Measurements from ENCODE around the gene IQCE.
"Not testable (repeated sequence)": the region's sequence is repeated elsewhere in the genome, so short reads cannot be mapped to it uniquely, and the experiment has no call there.

IQCE gene

DNA sequence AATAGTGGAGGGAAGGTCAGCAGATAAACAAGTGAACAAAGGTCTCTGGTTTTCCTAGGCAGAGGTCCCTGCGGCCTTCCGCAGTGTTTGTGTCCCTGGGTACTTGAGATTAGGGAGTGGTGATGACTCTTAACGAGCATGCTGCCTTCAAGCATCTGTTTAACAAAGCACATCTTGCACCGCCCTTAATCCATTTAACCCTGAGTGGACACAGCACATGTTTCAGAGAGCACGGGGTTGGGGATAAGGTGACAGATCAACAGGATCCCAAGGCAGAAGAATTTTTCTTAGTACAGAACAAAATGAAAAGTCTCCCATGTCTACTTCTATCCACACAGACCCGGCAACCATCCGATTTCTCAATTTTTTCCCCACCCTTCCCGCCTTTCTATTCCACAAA, 25.2 kb upstream of the IQCE start:
- not testable (repeated sequence) for DNase-seq

DNA sequence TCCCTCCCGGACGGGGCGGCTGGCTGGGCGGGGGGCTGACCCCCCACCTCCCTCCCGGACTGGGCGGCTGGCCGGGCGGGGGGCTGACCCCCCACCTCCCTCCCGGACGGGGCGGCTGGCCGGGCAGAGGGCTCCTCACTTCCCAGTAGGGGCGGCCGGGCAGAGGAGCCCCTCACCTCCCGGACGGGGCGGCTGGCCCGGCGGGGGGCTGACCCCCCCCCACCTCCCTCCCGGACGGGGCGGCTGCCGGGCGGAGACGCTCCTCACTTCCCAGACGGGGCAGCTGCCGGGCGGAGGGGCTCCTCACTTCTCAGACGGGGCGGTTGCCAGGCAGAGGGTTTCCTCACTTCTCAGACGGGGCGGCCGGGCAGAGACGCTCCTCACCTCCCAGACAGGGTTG, 24.6 kb upstream of the IQCE start:
- not testable (repeated sequence) for DNase-seq

DNA sequence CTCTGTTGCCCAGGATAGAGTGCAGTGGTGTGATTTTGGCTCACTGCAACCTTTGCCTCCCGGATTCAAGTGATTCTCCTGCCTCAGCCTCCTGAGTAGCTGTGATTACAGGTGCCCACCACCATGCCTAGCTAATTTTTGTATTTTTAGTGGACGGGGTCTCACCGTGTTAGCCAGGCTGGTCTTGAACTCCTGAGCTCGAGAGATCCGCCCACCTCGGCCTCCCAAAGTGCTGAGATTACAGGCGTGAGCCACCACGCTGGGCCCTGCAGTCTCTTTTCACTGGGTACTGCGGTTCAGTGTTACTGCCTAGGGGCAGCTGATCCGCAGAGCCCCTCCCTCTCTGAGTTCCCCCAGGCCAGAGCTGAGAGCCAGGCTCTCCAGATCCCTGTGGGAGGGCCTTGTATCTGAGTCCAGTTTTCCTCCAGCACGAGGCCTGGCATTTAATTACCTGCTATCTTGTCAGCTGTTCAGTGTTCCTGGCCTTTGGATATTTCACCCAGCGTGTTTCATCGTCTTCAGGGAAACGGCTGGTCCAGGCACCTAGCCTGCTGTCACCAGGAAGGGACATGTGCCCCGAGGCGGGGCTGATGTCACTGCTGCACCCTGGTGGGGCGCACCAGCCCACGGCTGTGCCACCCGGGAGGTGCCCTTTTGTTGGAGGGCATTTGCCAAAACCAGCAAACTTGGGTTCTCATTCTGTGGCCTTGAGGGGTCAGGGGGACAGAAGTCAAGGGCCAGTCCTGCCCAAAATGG, 22.7 kb upstream of the IQCE start:
- not testable (repeated sequence) for DNase-seq

DNA sequence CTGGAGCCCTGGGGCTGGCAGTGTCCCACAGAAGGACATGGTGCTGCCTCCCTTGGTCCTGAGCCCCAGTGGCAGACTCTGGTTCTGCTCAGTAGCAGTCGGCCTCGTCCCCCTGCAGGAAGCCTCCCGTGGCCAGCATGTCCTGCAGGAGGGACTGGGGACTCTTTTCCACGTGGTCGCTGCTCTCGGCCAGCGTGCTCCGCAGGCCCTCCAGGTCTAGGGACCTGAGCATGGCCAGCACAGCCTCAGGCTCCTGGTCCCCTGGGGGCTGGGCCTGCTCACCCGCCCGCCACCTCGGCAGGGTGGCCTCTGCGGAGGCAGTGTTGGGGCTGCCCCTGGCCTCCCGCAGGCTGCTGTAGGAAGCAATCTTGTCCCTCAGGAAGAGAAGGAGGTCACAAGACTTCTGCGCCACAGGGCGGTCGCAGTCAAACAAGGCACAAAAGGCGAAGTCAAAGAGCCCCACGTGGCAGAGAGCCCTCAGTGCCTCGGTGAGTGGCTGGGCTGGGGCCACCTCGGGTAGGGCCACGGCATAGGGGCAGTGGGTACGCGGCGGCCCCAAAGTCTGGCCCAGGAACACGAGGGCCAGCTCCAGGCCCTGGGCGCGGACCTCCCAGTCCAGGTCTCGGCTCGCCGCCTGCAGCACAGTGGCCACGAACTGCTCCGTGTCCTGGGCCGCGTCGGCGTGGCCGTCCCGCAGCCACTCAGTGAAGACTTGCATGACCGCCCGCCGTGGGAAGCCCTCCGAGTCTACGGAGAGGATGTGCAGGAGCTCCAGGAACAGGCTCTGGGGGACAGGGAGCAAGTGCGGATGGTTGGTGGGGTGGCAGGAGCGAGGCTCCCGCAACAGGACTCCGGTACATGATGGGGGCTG, 20.6 kb upstream of the IQCE start:
- peak in 1 of 4 experiments; percentile 41 for DNase-seq

DNA sequence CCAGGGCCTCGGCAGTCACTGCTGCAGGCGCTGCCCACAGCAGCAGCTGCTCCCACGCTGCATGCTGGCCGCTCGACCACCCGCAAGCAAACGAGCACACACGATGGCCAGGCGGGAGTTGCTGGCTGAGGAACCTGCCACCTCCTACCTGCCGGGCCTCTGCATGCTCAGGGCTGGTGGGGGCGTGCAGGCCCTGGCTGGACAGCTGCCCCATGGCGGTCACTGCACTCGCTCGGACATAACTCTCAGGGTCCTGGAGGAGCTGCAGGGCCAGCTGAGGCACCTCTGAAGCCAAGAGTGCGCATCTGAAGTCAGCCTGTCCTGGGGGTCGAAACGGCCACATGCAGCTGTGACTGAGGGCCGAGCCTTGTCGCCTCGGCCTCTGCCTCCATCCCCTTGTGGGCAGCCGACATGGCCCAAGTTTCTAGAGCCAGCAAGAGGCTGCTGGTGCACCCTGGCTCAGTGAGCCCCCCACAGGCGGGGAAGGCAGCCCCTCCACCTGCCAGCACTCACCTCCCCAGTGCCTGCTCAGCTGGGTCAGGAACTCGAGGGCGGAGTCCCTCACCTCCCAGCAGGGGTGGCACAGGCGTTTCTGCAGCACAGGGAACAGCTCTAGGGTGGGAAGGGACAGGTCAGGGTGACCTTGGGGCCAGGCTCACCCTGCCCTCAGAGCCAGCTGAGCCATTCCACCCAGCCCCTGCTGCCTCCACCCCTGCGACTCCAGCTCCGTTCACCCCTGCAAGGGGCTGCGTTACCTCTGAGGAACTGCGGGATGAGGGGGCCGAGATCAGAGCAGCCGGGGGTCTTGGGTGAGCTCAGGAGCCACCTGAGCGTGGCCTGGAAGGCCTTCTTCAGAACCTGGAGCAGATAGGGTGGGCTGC, 19.5 kb upstream of the IQCE start:
- DNase-seq = no peak

DNA sequence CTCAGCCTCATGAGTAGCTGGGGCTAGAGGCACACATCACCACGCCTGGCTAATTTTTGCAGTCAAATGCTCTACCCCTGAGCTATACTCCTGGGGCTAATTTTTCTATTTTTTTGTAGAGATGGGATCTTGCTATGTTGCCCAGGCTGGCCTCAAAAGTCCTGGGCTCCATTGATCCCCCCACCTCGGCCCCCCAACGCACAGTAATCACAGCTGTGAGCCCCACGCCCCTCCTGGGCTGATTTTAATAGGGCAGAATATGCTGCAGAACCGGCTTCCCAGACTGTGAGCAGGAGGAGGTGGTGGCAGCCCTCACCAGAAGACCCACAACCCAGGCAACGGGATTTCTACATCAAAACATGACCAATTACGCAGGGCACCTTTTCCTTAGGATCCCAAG, 18.6 kb upstream of the IQCE start:
- no peak for DNase-seq

DNA sequence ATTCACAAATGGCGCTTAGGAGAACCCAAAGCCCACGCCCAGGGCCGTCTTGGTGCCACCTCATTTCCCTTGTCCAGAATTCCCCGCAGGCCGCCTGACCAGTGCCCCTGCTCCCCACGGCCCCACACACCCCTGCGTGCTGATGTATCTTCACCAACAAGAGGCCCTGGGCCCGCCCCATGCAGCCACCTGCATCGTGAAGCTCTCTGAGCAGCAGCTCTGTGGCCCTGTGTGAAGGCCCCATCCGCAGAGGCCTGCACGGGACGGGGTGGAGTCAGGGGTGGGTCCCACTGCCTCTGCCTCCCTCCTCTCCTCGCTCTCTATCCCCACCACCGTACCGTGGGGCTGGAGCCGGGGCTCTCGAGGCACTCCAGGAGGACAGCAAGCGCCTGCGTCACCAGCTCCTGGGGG, 18.1 kb upstream of the IQCE start:
- no peak for DNase-seq

DNA sequence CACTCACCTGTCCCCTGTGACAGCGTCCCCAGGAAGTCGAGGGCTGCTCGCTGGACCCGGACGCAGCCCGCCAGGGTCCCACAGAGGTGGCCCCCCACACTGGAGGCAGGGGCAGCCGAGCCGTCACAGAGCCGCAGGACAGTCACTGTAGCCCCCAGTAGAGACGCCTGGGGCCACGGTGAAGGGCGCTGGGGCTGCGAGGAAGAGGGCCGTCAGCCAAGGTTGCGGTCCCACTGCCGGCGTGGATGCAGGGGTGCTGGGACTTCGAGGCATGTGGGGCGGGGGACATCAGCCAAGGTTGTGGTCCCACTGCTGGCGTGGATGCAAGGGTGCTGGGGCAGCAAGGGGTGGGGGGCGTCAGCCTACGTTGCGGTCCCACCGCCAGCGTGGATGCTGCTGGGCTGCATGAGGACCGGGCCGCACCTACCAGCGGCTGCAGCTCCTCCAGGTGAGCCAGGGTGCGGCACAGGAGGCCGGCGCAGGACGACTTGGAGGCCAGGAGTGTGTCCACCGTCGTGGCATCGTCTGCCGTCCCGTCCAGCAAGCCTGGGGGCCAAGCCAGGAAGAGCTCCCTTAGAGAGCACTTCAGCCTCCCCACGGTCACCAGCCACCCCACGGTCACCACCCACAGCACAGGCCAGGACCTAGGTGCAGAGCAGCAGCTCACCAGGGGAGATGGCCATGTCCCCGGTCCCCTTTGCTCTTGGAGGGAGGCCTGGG, 17.3 kb upstream of the IQCE start:
- DNase-seq = no peak

DNA sequence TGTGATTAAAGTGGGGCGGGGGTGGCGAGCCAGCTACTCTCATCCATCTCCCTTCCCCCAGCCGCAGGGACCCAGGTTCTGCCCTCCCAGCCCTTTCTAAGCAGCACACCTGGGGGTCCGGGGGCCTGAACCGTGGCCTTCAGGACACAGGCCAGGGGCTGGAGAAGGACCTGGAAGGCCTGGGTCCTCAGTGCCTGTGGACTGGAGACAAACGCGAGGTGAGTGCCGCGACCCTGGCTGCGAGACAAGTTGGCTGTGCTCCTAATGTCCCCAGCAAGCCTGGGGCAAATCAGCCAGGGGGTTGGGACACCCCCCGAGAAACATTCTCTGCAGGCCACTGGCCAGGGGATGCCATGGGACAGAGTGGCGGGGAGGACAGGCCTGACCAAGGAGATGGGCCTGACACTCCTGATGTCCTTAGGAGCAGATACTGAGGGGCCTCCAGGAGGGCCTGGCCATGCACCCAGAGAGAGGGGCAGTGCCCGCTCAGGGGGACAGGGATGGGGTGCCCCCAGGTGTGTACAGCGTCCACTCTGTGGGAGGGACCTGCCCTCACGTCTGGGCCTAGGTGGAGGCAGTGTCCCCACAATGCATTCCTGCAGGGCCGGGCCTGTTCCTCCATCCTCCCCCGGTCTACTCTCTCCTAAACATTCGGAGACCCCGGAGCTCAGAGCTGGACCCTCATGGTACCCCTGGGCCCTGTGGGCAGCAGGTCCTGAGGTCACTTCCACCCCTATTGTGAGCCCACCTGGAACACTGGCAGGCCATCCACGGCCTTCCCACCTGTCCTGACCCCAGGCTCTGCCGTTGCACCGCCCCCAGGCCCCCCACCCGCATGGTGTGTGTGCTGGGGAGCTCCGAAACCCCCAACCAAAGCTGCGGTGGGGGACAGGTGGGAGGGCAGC, 16.5 kb upstream of the IQCE start:
- DNase-seq = no peak

DNA sequence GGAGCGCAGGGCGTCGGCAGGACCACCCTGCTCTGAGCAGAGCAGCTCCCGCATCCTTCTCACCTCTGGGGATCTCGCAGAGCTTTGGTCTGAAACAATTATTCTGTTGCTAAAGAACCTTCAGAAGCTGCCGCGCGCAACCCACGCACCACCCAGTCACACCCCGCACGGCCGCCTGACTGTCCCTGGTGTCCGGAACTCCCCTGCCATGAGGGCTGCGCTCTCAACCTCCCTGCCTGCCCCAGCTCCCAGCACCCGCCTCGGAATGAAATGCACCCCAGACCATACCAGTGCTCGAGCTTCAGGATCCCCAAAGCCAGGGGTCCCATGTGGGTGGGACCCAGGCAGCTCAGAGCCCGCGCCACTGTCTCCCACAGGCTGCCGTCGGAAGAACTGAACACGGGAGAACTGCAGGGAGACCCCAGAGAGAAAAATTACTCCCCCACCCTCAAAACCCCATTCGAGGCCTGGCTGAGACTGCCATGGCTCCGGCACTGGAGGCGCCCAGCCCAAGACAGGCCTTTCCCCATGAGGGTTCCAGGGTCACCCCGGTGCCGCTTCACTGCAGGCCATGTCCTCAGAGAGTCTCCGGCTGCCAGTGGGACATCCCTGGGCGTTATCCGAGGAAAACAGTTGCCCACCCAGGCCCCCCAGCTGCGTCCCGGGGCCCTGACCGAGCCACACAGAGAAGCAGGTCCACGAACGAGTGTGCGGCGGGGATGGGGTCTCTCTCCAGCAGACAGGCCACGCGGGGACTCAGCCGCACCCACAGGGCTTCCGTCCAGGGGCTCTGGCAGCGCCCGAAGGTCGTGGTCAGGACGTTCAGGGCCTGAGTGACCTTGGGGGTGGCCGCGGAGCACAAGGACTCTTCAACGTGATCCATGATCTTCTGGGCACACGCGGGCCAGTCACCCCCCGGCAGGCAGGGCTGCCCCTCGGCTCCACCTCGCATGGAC, 15.6 kb upstream of the IQCE start:
- no peak for DNase-seq

DNA sequence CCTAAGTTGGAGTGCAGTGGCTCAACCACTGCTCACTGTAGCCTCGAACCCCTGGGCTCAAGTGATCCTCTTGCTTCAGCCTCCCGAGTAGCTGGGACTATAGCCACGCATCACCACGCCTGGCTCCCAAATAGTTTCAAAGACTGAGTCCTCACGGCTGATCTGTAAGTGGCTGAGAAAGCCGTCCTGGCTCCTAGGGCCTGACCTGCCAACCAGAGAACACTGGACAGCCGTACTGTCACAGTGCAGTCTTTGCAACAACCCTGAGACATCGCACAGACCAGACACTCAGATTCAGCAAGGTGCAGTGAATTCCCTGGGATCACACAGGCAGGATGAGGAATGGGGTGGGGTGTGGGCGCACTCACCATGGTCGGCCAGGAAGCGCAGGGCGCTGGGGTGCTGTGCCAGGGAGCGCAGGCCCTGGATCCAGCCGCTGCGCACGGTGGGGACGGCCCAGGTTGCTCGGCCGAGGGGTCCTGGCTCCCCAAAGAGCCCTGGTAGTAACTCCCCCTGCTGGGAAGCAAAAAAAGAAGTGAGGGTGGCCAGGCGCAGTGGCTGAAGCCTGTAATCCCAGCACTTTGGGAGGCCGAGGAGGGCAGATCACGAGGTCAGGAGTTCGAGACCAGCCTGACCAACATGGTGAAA, 14.1 kb upstream of the IQCE start:
- DNase-seq = no peak

DNA sequence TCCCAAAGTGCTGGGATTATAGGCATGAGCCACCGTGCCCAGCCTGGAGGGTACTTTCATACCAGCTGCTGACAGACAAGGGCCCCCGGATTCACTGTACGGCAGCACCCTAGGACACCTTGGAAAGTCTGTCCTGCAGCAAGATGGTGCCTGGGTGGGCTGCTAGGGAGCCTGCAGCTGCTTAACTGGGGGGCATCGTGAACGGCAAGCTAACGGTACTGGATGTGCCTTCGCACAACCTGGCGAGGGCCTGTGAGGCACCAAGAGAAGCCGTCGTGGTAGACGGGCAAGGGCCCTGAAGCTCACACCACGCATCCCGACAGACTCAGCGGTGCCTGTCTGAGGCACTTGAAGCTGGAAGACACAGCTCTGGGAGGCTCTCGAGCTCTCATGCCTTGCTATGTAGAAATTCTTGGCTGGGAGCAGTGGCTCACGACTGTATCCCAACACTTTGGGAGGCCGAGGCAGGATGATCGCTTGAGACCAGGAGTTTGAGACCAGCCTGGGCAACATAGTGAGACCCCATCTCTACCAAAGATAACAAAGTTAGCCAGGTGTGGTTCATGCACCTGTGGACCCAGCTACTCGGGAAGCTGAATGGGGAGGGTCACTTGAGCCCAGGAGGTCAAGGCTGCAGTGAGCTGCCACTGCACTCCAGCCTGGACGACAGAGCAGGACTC, 12.9 kb upstream of the IQCE start:
- DNase-seq = no peak

DNA sequence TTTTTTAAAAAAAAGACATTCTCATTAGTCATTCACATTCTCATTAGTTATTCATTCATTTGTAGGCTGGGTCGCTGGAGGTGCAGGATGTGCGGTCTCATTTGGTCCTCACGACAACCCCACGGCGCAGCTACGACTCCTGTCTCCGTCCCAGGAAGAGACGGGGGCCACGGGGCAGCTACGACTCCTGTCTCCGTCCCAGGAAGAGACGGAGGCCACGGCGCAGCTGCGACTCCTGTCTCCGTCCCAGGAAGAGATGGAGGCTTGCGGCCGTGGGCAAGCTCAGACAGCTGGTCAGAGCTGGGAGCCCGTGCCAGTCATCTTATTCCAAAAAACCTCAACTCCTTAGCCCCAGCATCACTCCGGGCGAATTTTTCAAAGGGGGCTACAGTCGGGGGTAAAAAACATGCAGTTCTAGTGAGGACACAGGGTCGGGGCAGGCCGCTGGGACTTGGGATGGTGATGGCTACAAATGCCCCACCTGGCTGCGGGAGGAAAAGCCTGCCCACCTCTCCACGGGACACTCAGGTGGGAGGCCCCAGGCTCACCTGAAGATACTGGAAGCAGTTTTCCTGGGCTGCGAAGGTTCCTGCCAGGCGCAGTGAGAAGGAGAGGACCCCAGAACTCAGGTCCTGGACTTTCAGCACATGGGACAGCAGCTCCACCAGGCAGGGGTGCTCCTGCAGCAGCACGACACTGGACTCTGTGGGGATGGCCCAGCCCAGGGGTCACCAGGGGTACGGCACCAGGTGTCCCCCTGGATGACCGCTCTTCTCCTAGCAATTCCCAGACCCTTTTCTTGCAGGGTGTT, 11.8 kb upstream of the IQCE start:
- no peak for DNase-seq

DNA sequence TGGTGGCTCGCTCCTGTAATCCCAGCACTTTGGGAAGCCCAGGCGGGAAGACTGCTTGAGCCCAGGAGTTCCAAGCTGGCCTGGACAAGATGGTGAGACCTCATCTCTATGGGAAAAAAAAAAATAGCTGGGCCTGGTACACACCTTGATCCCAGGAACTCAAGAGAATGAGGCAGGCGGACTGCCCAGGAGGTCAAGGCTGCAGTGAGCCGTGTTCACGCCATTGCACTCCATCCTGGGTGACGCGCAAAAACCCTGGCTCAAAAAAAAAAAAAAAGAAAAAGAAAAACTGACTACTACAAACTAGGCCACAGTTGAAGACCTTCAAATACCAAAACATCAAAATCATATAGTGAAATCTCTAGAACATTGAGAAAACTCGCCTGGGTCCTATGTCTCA, 7.4 kb upstream of the IQCE start:
- DNase-seq = no peak

DNA sequence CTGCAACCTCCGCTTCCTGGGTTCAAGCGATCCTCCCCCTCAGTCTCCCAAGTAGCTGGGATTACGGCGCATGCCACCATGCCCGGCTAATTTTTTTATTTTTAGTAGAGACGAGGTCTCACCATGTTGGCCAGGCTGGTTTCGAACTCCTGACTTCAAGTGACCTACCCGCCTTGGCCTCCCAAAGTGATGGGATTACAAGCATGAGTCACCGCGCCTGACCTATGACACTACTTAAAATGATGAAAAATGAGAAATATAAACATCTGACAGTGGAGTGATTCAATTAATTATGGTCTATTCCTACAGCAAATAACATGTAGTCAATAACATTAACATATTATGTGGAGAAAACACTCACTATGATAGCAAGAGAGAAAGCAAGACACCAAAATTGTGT, 5.7 kb upstream of the IQCE start:
- no peak for DNase-seq

DNA sequence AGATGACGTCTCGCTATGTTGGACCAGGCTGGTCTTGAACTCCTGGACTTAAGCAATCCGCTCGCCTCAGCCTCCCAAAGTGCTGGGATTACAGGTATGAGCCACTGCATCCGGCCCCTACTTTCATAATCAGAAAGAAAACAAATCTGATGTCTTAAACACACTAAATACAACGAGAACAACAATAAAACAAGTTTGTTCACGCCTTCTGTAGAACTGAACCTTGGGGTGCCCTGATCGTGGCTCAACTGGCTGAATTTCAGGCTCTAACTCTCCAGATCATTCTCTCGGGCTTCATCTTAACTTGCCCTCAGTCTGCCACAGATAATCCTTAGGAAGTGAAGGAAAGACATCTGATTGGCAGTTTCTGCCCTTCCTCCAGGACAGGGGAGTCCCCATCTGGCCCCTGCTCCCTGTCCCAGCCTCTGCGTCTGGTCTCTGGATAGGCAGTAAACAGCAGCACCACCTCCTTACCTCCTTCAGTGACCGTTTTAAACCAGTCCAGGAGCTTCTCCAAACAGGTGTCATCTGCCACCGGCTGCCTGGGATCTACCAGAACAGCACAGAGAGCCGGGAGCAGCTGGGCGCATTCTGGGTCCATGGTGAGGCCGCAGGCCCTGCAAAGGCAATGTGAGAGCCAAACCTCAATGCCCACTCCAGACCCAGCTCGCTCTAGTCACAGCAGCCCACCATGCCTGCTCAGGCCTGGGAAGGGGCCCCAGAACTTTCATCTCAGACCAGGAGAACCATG, 4.8 kb upstream of the IQCE start:
- no peak for DNase-seq

DNA sequence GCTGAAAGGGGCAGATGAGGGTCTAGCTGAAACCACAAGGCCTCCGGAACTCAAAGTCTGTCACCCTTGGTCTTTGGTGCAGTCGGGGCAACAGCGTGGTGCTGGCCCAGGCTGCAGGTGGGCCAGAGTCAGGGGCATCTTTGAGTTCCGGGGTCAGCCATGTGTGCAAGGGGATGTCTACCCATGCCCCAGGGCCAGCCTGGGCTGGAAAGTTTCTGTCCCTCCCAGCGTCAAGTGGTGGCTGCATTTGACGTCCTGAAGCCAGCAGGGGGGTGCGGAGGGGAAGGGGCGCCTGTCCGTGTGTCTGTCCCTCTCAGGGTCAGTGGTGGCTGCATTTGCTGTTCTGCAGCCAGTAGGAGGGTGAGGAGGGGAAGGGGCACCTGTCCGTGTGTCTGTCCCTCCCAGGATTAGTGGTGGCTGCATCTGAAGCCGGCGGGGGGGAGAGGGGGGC, 4.1 kb upstream of the IQCE start:
- DNase-seq = peak in 1 of 4 experiments; percentile 34

Measured in suppressor macrophage (primary cell).